Measurements from ENCODE around the gene DZIP3.
"Not testable (repeated sequence)": the region's sequence is repeated elsewhere in the genome, so short reads cannot be mapped to it uniquely, and the experiment has no call there.

DNA sequence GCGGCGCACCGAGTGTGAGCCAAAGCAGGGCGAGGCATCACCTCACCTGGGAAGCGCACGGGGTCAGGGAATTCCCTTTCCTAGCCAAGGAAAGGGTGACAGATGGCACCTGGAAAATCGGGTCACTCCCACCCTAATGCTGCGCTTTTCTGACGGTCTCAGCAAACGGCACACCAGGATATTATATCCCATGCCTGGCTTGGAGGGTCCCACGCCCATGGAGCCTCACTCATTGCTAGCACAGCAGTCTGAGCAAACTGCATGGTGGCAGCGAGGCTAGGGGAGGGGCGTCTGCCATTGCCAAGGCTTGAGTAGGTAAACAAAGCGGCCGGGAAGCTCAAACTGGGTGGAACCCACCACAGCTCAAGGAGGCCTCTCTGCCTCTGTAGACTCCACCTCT lies 66.1 kb downstream of the DZIP3 start:
- TF ChIP-seq, protein P1, sequence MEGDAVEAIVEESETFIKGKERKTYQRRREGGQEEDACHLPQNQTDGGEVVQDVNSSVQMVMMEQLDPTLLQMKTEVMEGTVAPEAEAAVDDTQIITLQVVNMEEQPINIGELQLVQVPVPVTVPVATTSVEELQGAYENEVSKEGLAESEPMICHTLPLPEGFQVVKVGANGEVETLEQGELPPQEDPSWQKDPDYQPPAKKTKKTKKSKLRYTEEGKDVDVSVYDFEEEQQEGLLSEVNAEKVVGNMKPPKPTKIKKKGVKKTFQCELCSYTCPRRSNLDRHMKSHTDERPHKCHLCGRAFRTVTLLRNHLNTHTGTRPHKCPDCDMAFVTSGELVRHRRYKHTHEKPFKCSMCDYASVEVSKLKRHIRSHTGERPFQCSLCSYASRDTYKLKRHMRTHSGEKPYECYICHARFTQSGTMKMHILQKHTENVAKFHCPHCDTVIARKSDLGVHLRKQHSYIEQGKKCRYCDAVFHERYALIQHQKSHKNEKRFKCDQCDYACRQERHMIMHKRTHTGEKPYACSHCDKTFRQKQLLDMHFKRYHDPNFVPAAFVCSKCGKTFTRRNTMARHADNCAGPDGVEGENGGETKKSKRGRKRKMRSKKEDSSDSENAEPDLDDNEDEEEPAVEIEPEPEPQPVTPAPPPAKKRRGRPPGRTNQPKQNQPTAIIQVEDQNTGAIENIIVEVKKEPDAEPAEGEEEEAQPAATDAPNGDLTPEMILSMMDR (conservative IDR thresholded peaks at IDR 0.05; ENCODE audit: low read length): not testable (repeated sequence)
- not testable (repeated sequence) for TF ChIP-seq EZH2phosphoT487 (IDR thresholded peaks at IDR 0.05; ENCODE audit: borderline replicate concordance, low read depth, low read length)
